ENCODE measurements around the gene ATXN7L1.
A peak's percentile ranks its signal among the peaks of the same experiment; 100 is the strongest.

Gene ATXN7L1

DNA sequence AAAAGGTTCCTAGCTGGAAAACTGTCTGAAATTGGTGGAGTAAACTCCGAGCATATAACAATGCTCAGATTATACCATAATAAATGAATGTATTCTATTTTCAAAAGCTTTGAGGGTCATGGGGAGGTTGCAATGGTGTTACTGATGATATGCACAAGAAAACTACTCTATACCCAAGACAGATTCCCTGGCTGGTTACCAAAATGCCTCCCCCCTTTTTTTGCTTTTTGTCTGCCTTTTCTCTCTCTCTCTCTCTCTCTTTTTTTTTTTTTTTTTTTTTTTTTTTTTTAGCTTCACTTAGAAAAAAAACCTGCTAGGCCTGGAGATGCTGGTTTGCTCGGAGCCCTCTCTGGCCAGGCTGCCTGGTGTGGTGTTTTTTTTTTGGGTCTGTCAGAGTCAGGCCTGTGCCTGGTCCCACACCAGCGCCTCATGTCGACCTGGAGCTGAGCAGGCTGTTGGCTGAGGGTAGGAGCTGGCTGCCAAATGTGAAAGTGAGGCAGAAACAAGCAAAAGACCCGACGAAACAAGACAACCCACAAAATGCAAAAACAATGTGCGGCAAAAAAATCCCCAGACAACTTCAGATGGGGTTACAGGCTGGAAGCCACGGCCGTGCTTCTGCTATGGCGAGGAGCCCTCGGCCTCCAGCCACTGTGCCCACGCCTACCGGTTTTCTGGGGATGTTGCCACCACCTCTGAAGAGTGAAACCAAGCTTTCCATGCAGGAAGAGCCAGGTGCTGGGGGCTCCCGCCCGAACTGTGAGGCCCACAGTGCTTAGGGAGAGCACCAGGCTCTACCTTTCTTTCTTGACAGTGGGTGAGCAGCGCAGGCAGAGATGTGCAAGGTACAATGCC lies 235.2 kb downstream of the ATXN7L1 start:
- H2BK5ac ChIP-seq (ENCODE audit: low read length), result no peak overlapping the region

DNA sequence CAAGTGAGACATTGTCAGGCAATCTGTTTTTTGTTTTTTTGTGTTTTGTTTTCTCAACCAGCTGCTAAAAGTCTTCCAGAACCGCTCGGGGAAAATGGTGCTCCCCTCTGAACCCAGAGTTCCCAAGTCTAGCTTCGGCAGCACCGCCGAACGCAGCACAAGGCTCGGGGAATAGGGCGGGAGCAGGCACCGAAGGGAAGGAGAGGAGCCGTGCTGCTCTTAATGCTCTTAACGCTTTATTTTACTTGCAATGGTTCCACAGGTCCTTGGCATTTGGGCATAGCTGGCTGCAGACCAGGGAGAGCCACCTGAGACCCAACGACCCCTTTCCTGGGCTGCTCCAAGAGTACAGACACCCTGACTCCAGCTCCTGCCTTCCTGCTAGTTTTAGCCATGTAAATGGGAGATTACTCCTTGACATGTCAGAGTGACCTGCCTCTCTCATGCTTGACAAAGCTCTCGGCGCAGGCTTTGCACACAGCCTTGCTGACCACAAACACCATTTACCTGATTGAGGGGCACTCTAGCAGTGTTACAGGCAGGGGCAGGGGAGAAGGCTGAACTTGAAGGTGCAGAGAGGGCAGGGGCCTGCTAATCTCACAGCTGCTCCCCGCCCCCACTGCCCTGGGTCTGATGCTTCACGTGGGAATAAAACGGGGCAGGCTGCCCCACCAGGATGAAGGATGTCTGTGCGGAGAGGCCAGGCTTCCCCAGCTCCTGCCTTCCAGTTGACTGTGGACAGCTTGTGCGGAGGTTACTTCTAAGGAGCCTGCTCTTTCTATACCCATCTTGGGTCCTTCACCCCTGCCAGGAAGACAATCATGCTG lies 236.5 kb downstream of the ATXN7L1 start:
- no peak overlapping the region for H2BK12ac ChIP-seq (ENCODE audit: low read length)
- no peak overlapping the region for H3K14ac ChIP-seq (ENCODE audit: low read length)
- H3K9ac ChIP-seq (ENCODE audit: low read depth, low read length, poor library complexity), result peak overlapping the region; percentile 17
- H2AFZ ChIP-seq (ENCODE audit: low read length), result peak overlapping the region; percentile 59
- H3K27ac ChIP-seq (replicated peaks; ENCODE audit: low read length), result no peak overlapping the region
- peaks cover 35 to 36% of the 10 kb centered on the region in 2 donors for H3K4me1 ChIP-seq (ENCODE audit: control insufficient read depth in 2 of 2, insufficient read depth in 1 of 2, low read depth in 1 of 2, low read length in 2 of 2)
- peak overlapping the region; percentile 34 for H3K4me2 ChIP-seq (ENCODE audit: insufficient read depth, low read length, poor library complexity, severe bottlenecking)
- peaks cover 1 to 26% of the 10 kb centered on the region in 2 donors for H3K36me3 ChIP-seq (replicated peaks in 1 of 2; ENCODE audit: control insufficient read depth in 2 of 2, insufficient read depth in 2 of 2, low read length in 2 of 2)
- no peak overlapping the region for H4K8ac ChIP-seq (ENCODE audit: low read depth, low read length)
- no peak overlapping the region for H2BK5ac ChIP-seq (ENCODE audit: low read length)
- no CpG with 5 or more reads among the region's 19 CpGs for WGBS, 2 donors (ENCODE audit: extremely low coverage in 2 of 2, insufficient read length in 2 of 2, insufficient replicate concordance in 1 of 2)
- H2BK120ac ChIP-seq (ENCODE audit: low read depth, low read length), result no peak overlapping the region
- H3K9me3 ChIP-seq (replicated peaks in 1 of 2; ENCODE audit: control insufficient read depth in 2 of 2, insufficient read depth in 1 of 2, low read depth in 1 of 2, low read length in 2 of 2), result no peaks in the 10 kb centered on the region
- no peaks in the 10 kb centered on the region for H3K27me3 ChIP-seq (ENCODE audit: control insufficient read depth in 3 of 3, insufficient read depth in 3 of 3, low read depth in 1 of 3, low read length in 3 of 3)
- H2AK5ac ChIP-seq (ENCODE audit: low read depth, low read length), result no peak overlapping the region
- peak overlapping the region; percentile 62 for H3K18ac ChIP-seq (ENCODE audit: low read length)
- H2BK15ac ChIP-seq (ENCODE audit: low read length), result no peak overlapping the region
- H3K23ac ChIP-seq (ENCODE audit: low read depth, low read length, poor library complexity), result peak overlapping the region; percentile 1
- no peak overlapping the region for H3K4ac ChIP-seq (ENCODE audit: low read length)
- no peak overlapping the region for H4K91ac ChIP-seq (ENCODE audit: low read depth, low read length, poor library complexity)
- peak overlapping the region in 1 of 2 donors; percentile 51 for H3K4me3 ChIP-seq (ENCODE audit: low read length in 2 of 2)
- H3K79me1 ChIP-seq (ENCODE audit: low read depth, low read length), result peaks cover under 1% of the 10 kb centered on the region
- DNase-seq (ENCODE audit: low spot score), result no peak

More for the DNA sequence above, 235.2 kb downstream of the ATXN7L1 start:
- DNase-seq (ENCODE audit: low spot score), result no peak
- H3K4me3 ChIP-seq (ENCODE audit: low read length in 2 of 2), result no peak overlapping the region
- WGBS, 2 donors (ENCODE audit: extremely low coverage in 2 of 2, insufficient read length in 2 of 2, insufficient replicate concordance in 1 of 2), result no CpG with 5 or more reads among the region's 16 CpGs
- no peak overlapping the region for H3K14ac ChIP-seq (ENCODE audit: low read length)
- no peak overlapping the region for H2AFZ ChIP-seq (ENCODE audit: low read length)
- no peak overlapping the region for H2BK120ac ChIP-seq (ENCODE audit: low read depth, low read length)
- no peak overlapping the region for H2BK15ac ChIP-seq (ENCODE audit: low read length)
- no peak overlapping the region for H2AK5ac ChIP-seq (ENCODE audit: low read depth, low read length)
- H2BK12ac ChIP-seq (ENCODE audit: low read length), result no peak overlapping the region
- H3K27ac ChIP-seq (replicated peaks; ENCODE audit: low read length), result no peak overlapping the region
- no peak overlapping the region for H3K4me2 ChIP-seq (ENCODE audit: insufficient read depth, low read length, poor library complexity, severe bottlenecking)
- H4K91ac ChIP-seq (ENCODE audit: low read depth, low read length, poor library complexity), result no peak overlapping the region
- H4K8ac ChIP-seq (ENCODE audit: low read depth, low read length), result no peak overlapping the region
- peaks cover 35 to 36% of the 10 kb centered on the region in 2 donors for H3K4me1 ChIP-seq (ENCODE audit: control insufficient read depth in 2 of 2, insufficient read depth in 1 of 2, low read depth in 1 of 2, low read length in 2 of 2)
- H3K18ac ChIP-seq (ENCODE audit: low read length), result no peak overlapping the region
- no peak overlapping the region for H3K23ac ChIP-seq (ENCODE audit: low read depth, low read length, poor library complexity)
- H3K36me3 ChIP-seq (replicated peaks in 1 of 2; ENCODE audit: control insufficient read depth in 2 of 2, insufficient read depth in 2 of 2, low read length in 2 of 2), result peaks cover 1 to 16% of the 10 kb centered on the region in 2 donors
- H3K9me3 ChIP-seq (replicated peaks in 1 of 2; ENCODE audit: control insufficient read depth in 2 of 2, insufficient read depth in 1 of 2, low read depth in 1 of 2, low read length in 2 of 2), result no peaks in the 10 kb centered on the region
- no peak overlapping the region for H3K4ac ChIP-seq (ENCODE audit: low read length)
- H3K27me3 ChIP-seq (ENCODE audit: control insufficient read depth in 3 of 3, insufficient read depth in 3 of 3, low read depth in 1 of 3, low read length in 3 of 3), result no peaks in the 10 kb centered on the region
- no peaks in the 10 kb centered on the region for H3K79me1 ChIP-seq (ENCODE audit: low read depth, low read length)
- no peak overlapping the region for H3K9ac ChIP-seq (ENCODE audit: low read depth, low read length, poor library complexity)

DNA sequence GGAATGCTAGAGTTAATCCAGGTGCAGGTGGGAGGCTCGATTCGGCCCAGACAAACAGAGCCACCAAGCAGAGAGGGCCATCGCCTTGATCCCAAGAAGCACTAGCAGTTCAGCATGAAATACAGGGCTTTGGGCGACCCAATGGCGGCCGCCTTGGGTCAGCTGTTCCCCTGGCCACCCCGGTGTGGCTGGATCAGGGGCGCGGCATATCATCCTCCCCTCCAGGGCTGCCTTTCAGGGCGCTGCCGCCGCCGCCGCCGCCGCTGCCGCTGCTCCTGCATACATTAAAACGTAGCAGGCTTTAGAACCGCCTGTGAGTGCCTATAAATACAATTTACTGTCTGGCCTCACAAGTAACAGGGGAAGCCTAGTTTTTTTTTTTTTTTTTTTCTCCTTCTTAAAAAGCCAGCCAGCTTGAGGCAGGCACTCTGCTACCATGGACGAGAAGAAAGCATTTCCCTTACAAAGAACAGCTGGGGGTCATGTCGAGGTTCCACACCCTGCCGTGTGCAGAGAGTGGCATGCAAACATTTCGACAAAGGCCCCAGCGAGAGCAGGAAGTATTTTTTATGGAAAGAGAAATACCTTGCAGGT lies 237.4 kb downstream of the ATXN7L1 start:
- no peak overlapping the region for H3K4ac ChIP-seq (ENCODE audit: low read length)
- H4K8ac ChIP-seq (ENCODE audit: low read depth, low read length), result no peak overlapping the region
- no peak overlapping the region for H2BK5ac ChIP-seq (ENCODE audit: low read length)
- peak overlapping the region; percentile 21 to 51 for H3K4me3 ChIP-seq (ENCODE audit: low read length in 2 of 2)
- peak overlapping the region; percentile 11 for H3K23ac ChIP-seq (ENCODE audit: low read depth, low read length, poor library complexity)
- peak overlapping the region; percentile 82 for H2AFZ ChIP-seq (ENCODE audit: low read length)
- H3K9ac ChIP-seq (ENCODE audit: low read depth, low read length, poor library complexity), result no peak overlapping the region
- H3K14ac ChIP-seq (ENCODE audit: low read length), result no peak overlapping the region
- no peak overlapping the region for H4K91ac ChIP-seq (ENCODE audit: low read depth, low read length, poor library complexity)
- H3K4me1 ChIP-seq (ENCODE audit: control insufficient read depth in 2 of 2, insufficient read depth in 1 of 2, low read depth in 1 of 2, low read length in 2 of 2), result peaks cover 31 to 33% of the 10 kb centered on the region in 2 donors
- peaks cover 2% of the 10 kb centered on the region for H3K79me1 ChIP-seq (ENCODE audit: low read depth, low read length)
- no peak overlapping the region for H2AK5ac ChIP-seq (ENCODE audit: low read depth, low read length)
- peak overlapping the region; percentile 63 for H2BK12ac ChIP-seq (ENCODE audit: low read length)
- H2BK15ac ChIP-seq (ENCODE audit: low read length), result no peak overlapping the region
- no peaks in the 10 kb centered on the region for H3K9me3 ChIP-seq (replicated peaks in 1 of 2; ENCODE audit: control insufficient read depth in 2 of 2, insufficient read depth in 1 of 2, low read depth in 1 of 2, low read length in 2 of 2)
- H3K4me2 ChIP-seq (ENCODE audit: insufficient read depth, low read length, poor library complexity, severe bottlenecking), result peak overlapping the region; percentile 66
- no peaks in the 10 kb centered on the region for H3K27me3 ChIP-seq (ENCODE audit: control insufficient read depth in 3 of 3, insufficient read depth in 3 of 3, low read depth in 1 of 3, low read length in 3 of 3)
- no CpG with 5 or more reads among the region's 24 CpGs for WGBS, 2 donors (ENCODE audit: extremely low coverage in 2 of 2, insufficient read length in 2 of 2, insufficient replicate concordance in 1 of 2)
- H3K27ac ChIP-seq (replicated peaks; ENCODE audit: low read length), result peak overlapping the region; percentile 73
- peak; percentile 46 for DNase-seq (ENCODE audit: low spot score)
- H3K18ac ChIP-seq (ENCODE audit: low read length), result peak overlapping the region; percentile 96
- peak overlapping the region; percentile 37 for H2BK120ac ChIP-seq (ENCODE audit: low read depth, low read length)
- peaks cover 3 to 31% of the 10 kb centered on the region in 2 donors for H3K36me3 ChIP-seq (replicated peaks in 1 of 2; ENCODE audit: control insufficient read depth in 2 of 2, insufficient read depth in 2 of 2, low read length in 2 of 2)

Data from neuronal stem cell (in vitro differentiated cells).